ENCODE data around the gene GLT1D1.

GLT1D1 gene

GRCh38 chr12:129028844-129029243 lies 175.6 kb downstream of the GLT1D1 start:
- no peaks in the 10 kb centered on the region for H3K4me1 ChIP-seq
- no peak overlapping the region for H3K27ac ChIP-seq
- no peaks in the 10 kb centered on the region for H3K27me3 ChIP-seq (ENCODE audit: control insufficient read depth, insufficient read depth, low read length)
- H3K79me2 ChIP-seq = no peaks in the 10 kb centered on the region
- no peak overlapping the region for H3K4me3 ChIP-seq (ENCODE audit: low read depth, low read length)
- TF ChIP-seq CTCF (IDR thresholded peaks at IDR 0.05) = no peak
- H3K9me3 ChIP-seq (ENCODE audit: control insufficient read depth, low read length) = no peaks in the 10 kb centered on the region
- H3K36me3 ChIP-seq (ENCODE audit: control insufficient read depth, insufficient read depth, low read length) = no peaks in the 10 kb centered on the region
- H3K4me2 ChIP-seq (ENCODE audit: low read length) = no peak overlapping the region
- no peak overlapping the region for H3K9ac ChIP-seq
- no peak overlapping the region for H2AFZ ChIP-seq

Data from parathyroid adenoma (tissue), 2 donors.